Esophagus squamous epithelium (tissue), 4 donors: ENCODE data around the gene FCN1.

Experiments used
- CTCF ChIP-seq, 6 experiments: fragments of 450-650 bp in 4 of 6; fragments of 200-600 bp in 2 of 6; sonication (generic) in 2 of 6; IDR thresholded peaks; one replicate each; pipeline ENCODE4 v1.5.1; 2016 to 2019; ENCODE audit warnings: antibody characterized with exemption in 6 of 6, mild to moderate bottlenecking in 4 of 6, moderate library complexity in 4 of 6
- POLR2A ChIP-seq, 4 donors: fragments of 450-650 bp; IDR thresholded peaks; one replicate each; pipeline ENCODE4 v1.6.1; 2017; ENCODE audit warnings: antibody characterized with exemption in 4 of 4, mild to moderate bottlenecking in 4 of 4, moderate library complexity in 3 of 4

GRCh38 chr9:134943411-134943810 is 25.7 kb upstream of the FCN1 start:
- TF ChIP-seq CTCF (IDR thresholded peaks at IDR 0.05) (no peak), POLR2A (IDR thresholded peaks at IDR 0.05) (no peak)
